Endodermal cell (in vitro differentiated cells): Measurements from ENCODE around the gene IL1RAPL2. TPM values are rescaled to one million over a fixed set of nuclear protein-coding genes. Genes with fewer than 3 reads are reported as not detected.

Experiments used
- DNase-seq: peaks from one replicate; pipeline ENCODE4 v3.0.0-alpha.2; 2017
- H3K27ac ChIP-seq: 2 replicates; pipeline ENCODE4 v1.5.1; 2013; ENCODE audit warnings: mild to moderate bottlenecking, low read depth, low read length, moderate library complexity
- H3K27me3 ChIP-seq: 2 replicates; pipeline ENCODE4 v1.6.1; 2013; ENCODE audit warnings: mild to moderate bottlenecking, low read length, moderate library complexity; ENCODE audit not compliant: insufficient read depth, control insufficient read depth, poor library complexity, severe bottlenecking
- H3K36me3 ChIP-seq: 2 replicates; pipeline ENCODE4 v1.7.0; 2013; ENCODE audit warnings: mild to moderate bottlenecking, low read length, moderate library complexity; ENCODE audit not compliant: control insufficient read depth, insufficient read depth
- H3K4me1 ChIP-seq: one replicate; pipeline ENCODE4 v1.7.0; 2013; ENCODE audit warnings: low read length; ENCODE audit not compliant: control insufficient read depth, insufficient read depth
- H3K4me3 ChIP-seq: 2 replicates; pipeline ENCODE4 v1.5.1; 2013; ENCODE audit warnings: mild to moderate bottlenecking, low read length, moderate library complexity
- H3K9ac ChIP-seq: 2 replicates; pipeline ENCODE4 v1.6.1; 2013; ENCODE audit warnings: mild to moderate bottlenecking, low read length, moderate library complexity; ENCODE audit not compliant: poor library complexity, severe bottlenecking; ENCODE audit errors: extremely low read depth
- H3K9me3 ChIP-seq: 2 replicates; pipeline ENCODE4 v1.6.1; 2013; ENCODE audit warnings: mild to moderate bottlenecking, low read length, moderate library complexity; ENCODE audit not compliant: control insufficient read depth
- H3K27ac Mint-ChIP-seq: 2 replicates; pipeline ENCODE4 v1.8.0; 2020; ENCODE audit warnings: mixed read lengths
- H3K27me3 Mint-ChIP-seq: 2 replicates; pipeline ENCODE4 v1.8.0; 2021; ENCODE audit warnings: mild to moderate bottlenecking, mixed read lengths; ENCODE audit not compliant: insufficient read depth
- H3K36me3 Mint-ChIP-seq: 2 replicates; pipeline ENCODE4 v1.8.0; 2020; ENCODE audit warnings: low read depth, mixed read lengths
- H3K4me1 Mint-ChIP-seq: 2 replicates; pipeline ENCODE4 v1.8.0; 2020; ENCODE audit warnings: mixed read lengths
- H3K4me3 Mint-ChIP-seq: 2 replicates; pipeline ENCODE4 v1.8.0; 2020; ENCODE audit warnings: mild to moderate bottlenecking, moderate library complexity, mixed read lengths
- H3K9me3 Mint-ChIP-seq: 2 replicates; pipeline ENCODE4 v1.8.0; 2020; ENCODE audit warnings: mild to moderate bottlenecking, mixed read lengths
- WGBS, 2 experiments: methylation state at CpG; one replicate each; pipeline versions ENCODE4 v1.1.5 to v1.1.7; 2013; ENCODE audit warnings: missing lambda C conversion rate in 2 of 2, mixed read lengths in 1 of 2; ENCODE audit not compliant: insufficient coverage in 1 of 2, insufficient read length in 1 of 2; 5-methylcytosine and 5-hydroxymethylcytosine counted together
- total RNA-seq, 2 donors: library from RNA; stranded (reverse); fragmentation: NEBNext Ultra II Directional in 1 of 2; extraction: Animal tissue kit (Norgen Biotek cat#: 25700) in 1 of 2; gene quantifications; 2 replicates in 1 of 2; 3 replicates in 1 of 2; pipeline ENCODE4 v1.2.1, GENCODE V29; 2021
- TF ChIP-seq, protein P1 (sequence below): fragments of 200-600 bp; sonication (generic); conservative IDR thresholded peaks from 2 replicates; pipeline ENCODE4 v1.5.0; 2021; ENCODE audit warnings: antibody characterized with exemption, mild to moderate bottlenecking

The IL1RAPL2 gene
- total RNA-seq, 2 donors from 2014 or later: 0.13 TPM; not detected in 1

DNA sequence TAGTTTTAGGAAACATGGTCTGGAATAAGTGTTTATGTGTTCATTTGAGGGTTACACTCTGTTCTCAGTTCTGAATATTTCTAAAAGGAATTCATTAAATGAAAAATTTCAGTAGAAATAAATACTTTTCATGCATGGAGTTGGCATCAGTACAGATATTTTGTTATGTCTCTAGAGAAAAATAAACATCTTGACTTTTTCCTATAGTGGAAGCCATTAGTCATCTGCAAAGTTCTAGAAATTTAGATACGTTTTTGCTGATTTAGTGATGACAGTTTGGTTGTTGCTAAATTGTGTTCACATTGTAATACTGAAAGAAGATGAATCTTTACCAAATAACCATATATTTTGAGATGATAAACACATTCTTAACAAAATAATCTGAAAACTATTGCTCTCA lies 922.7 kb downstream of the IL1RAPL2 start:
- WGBS, 2 experiments: no CpG with 5 or more reads among the region's 1 CpG
- Histone ChIP-seq H3K27me3 (no peaks in the 10 kb centered on the region), H3K9me3 (no peaks in the 10 kb centered on the region), H3K4me1 (no peaks in the 10 kb centered on the region), H3K9ac (no peak overlapping the region), H3K4me3 (no peak overlapping the region), H3K36me3 (no peaks in the 10 kb centered on the region), H3K27ac (no peak overlapping the region)
- H3K36me3 Mint-ChIP-seq: no peaks in the 10 kb centered on the region
- H3K27ac Mint-ChIP-seq: no peak overlapping the region
- peaks cover 28% of the 10 kb centered on the region for H3K9me3 Mint-ChIP-seq
- DNase-seq: no peak
- H3K4me1 Mint-ChIP-seq: no peaks in the 10 kb centered on the region
- H3K4me3 Mint-ChIP-seq: no peak overlapping the region
- TF ChIP-seq, protein P1, sequence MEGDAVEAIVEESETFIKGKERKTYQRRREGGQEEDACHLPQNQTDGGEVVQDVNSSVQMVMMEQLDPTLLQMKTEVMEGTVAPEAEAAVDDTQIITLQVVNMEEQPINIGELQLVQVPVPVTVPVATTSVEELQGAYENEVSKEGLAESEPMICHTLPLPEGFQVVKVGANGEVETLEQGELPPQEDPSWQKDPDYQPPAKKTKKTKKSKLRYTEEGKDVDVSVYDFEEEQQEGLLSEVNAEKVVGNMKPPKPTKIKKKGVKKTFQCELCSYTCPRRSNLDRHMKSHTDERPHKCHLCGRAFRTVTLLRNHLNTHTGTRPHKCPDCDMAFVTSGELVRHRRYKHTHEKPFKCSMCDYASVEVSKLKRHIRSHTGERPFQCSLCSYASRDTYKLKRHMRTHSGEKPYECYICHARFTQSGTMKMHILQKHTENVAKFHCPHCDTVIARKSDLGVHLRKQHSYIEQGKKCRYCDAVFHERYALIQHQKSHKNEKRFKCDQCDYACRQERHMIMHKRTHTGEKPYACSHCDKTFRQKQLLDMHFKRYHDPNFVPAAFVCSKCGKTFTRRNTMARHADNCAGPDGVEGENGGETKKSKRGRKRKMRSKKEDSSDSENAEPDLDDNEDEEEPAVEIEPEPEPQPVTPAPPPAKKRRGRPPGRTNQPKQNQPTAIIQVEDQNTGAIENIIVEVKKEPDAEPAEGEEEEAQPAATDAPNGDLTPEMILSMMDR: no peak
- H3K27me3 Mint-ChIP-seq: no peaks in the 10 kb centered on the region

DNA sequence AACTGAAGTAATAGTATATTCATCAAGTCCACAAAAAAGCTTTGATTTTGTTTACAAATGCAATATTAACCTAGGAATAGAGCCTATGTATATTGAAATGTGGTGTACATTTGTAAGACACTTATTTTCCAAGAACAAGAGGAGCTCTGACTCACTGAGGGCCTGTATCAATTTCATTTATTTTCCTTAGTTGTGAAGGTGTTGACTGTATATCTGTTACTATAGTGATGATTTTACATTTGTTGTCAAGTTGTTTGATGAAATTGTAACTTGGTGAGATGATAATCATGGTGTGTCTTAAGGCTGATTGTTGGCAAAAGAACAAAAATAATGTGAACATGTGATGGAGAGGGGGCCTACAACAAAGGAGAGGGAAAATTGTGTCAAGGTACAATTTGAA lies 929.4 kb downstream of the IL1RAPL2 start:
- TF ChIP-seq, protein P1: no peak
- H3K27me3 Mint-ChIP-seq: no peaks in the 10 kb centered on the region
- H3K9me3 Mint-ChIP-seq: peaks cover 27% of the 10 kb centered on the region
- H3K4me1 Mint-ChIP-seq: peaks cover 5% of the 10 kb centered on the region
- no peaks in the 10 kb centered on the region for H3K27me3 ChIP-seq
- DNase-seq: no peak
- no peaks in the 10 kb centered on the region for H3K36me3 Mint-ChIP-seq
- no peak overlapping the region for H3K27ac Mint-ChIP-seq
- no peaks in the 10 kb centered on the region for H3K9me3 ChIP-seq
- no peaks in the 10 kb centered on the region for H3K4me1 ChIP-seq
- no peak overlapping the region for H3K9ac ChIP-seq
- no peak overlapping the region for H3K4me3 Mint-ChIP-seq
- H3K27ac ChIP-seq: no peak overlapping the region
- no peaks in the 10 kb centered on the region for H3K36me3 ChIP-seq
- no peak overlapping the region for H3K4me3 ChIP-seq

DNA sequence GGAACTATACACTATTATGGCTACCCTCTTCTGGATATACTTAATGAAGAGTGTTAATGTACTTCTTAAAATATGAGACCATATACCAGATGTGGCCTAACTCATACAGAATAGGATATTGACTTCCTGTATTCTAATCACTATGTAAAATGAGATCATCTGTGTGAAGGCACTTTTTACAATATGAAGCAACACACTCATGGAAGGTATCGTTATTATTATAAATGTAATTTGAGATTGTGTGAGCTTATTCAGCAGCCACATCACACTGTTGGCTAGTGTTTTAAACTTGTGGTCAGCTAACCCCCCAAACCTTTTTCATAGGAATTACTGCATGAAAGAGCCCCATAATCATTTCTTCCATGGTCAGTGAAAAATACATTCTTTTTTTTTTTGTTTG lies 936.3 kb downstream of the IL1RAPL2 start:
- TF ChIP-seq, protein P1: no peak
- no CpG with 5 or more reads among the region's 1 CpG for WGBS, 2 experiments
- H3K4me3 Mint-ChIP-seq: no peak overlapping the region
- H3K36me3 ChIP-seq: no peaks in the 10 kb centered on the region
- no peaks in the 10 kb centered on the region for H3K36me3 Mint-ChIP-seq
- no peaks in the 10 kb centered on the region for H3K4me1 ChIP-seq
- peaks cover 39% of the 10 kb centered on the region for H3K9me3 Mint-ChIP-seq
- no peak overlapping the region for H3K27ac Mint-ChIP-seq
- no peak overlapping the region for H3K27ac ChIP-seq
- no peak overlapping the region for H3K4me3 ChIP-seq
- DNase-seq: no peak
- H3K9ac ChIP-seq: no peak overlapping the region
- H3K4me1 Mint-ChIP-seq: no peaks in the 10 kb centered on the region
- no peaks in the 10 kb centered on the region for H3K9me3 ChIP-seq
- H3K27me3 Mint-ChIP-seq: no peaks in the 10 kb centered on the region
- H3K27me3 ChIP-seq: no peaks in the 10 kb centered on the region
